NCI-H1105 treated with DMSO at 0.1 percent for 48 hours (cell line): ENCODE results near the gene SMARCD3.

Source experiments
- DNase-seq: peaks from one replicate; lab custom pipeline; 2025; lab: John Stamatoyannopoulos, UW

The SMARCD3 gene

GRCh38 chr7:151236406-151236805 lies 12.1 kb downstream of the SMARCD3 start:
- no peak for DNase-seq

DNA sequence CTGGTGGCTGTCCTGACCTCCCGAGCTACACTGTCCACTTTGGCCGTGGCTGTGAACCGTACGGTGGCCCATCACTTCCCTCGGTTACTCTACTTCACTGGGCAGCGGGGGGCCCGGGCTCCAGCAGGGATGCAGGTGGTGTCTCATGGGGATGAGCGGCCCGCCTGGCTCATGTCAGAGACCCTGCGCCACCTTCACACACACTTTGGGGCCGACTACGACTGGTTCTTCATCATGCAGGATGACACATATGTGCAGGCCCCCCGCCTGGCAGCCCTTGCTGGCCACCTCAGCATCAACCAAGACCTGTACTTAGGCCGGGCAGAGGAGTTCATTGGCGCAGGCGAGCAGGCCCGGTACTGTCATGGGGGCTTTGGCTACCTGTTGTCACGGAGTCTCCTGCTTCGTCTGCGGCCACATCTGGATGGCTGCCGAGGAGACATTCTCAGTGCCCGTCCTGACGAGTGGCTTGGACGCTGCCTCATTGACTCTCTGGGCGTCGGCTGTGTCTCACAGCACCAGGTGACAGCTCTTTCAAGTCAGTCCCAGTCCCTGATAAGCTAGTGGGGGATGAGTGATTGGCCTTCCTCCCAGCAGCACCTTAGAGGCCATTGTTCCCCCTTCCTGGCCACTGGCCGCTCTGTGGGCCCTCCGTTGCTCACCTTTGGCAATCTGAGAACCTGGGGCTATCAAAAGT lies 13.3 kb downstream of the SMARCD3 start:
- DNase-seq, result no peak

GRCh38 chr7:151233804-151234203 lies 14.7 kb downstream of the SMARCD3 start:
- DNase-seq, result no peak

- no peak for DNase-seq
Measured at GRCh38 chr7:151232917-151233701, 15.4 kb downstream of the SMARCD3 start.

DNA sequence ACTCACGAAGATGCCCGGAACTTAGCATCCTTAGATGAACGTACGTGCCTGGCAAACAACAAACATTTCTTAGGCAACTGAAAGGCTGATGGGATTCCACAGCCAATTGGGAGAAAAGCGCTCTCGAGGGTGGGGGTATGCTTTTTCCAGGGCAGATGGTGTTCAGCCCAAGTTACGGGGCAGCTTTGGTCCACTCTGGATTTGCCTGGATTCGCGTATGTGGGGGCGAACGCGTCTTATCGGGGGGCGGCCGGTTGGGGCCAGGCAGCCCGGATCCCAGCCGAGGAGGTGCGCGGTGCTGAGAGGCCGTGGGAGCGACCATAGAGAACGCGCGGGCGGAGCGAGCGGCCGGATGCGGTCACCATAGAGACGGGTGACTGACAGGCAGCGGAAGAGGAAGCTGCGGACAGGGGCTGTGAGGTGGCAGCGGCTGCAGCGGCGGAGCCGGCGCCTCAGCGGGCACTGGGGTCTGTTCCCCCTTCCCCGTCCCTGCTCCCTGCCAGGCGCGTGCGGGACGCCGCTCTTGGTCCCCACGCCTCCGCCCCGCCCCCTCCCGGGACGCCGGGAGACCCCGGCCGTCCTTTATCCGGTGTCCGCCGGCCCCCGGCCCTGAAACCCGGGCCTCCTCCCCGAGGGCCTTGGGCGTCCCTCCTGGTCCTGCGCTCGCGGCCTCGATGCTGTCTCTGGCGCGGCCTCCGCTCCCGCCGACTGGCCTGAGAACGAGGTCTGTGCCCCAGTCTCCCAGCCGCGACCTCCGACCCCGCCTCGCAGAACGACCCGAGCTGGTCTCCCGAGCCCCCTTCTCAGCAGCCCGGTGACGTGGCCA lies 16.2 kb downstream of the SMARCD3 start, which contains the start of gene CHPF2:
CHPF2 (plus strand) TSS at position 393 of the 826 bp plus-strand sequence. CDS start 1,529 bp downstream, outside the sequence.
- peak; percentile 83 for DNase-seq

DNA sequence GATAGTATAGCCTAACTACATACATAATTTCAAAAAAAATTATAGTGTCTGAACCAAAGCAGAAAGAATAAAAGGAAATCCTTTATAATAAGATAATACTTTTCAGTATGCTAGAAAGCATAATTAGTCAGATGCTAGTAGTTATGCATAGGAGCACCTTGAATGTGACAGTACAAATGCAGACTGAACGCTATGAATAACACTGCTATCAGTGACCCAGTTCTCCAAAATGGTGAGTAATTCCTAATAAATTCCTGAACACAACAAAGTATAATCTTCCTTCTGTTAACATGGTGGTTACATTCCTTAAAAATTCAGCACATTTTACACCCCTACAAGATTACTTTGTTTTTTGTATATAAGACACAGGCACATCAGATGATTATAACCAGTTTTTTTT lies 17.4 kb downstream of the SMARCD3 start:
- no peak for DNase-seq

- no peak for DNase-seq
Measured at GRCh38 chr7:151229249-151229648, 19.2 kb downstream of the SMARCD3 start.

GRCh38 chr7:151228024-151228866 lies 20.2 kb downstream of the SMARCD3 start:
- no peak for DNase-seq

GRCh38 chr7:151226875-151227782 lies 21.4 kb downstream of the SMARCD3 start, which contains the start of gene ABCF2:
Gene ABCF2, minus strand, starts transcription at chr7:151227205. Its CDS starts 747 bp downstream, at chr7:151226458.
- peak; percentile 96 for DNase-seq

DNA sequence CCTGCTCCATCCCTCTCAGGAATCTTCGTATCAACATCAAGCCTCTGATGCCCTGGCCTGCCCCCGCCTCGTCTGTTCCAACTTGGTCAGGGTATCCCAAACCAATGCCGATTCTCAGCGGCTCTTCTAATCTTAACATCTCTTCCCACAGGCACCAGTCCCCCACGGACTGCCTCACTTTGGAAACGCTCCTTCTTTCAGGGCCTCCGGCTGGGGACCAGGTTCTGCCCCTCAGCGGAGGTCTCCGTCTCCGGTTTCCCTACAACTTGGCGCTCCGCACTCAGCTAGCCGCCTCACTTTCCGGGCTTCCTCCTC lies 22.0 kb downstream of the SMARCD3 start:
- DNase-seq, result no peak

GRCh38 chr7:151225948-151226510 lies 22.5 kb downstream of the SMARCD3 start:
- DNase-seq, result no peak

DNA sequence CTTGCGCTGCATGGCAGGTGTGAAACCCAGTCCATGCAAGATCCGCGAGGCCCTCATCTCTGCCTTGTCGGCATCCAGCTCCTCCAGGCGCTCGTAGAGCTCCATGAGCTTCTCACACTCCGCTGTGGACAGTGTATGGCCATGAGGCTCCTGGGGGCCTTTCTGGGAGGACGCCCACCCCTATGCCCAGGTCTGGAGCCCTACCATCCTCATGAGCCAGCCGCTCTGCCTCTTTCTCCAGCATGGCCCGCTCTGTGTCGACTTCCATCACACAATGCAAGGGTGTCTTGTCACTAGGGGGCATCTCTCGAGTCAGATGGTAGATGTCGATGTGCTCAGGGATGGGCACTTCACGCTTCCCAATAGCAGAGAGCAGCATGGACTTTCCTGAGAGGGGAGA lies 24.8 kb downstream of the SMARCD3 start:
- no peak for DNase-seq

DNA sequence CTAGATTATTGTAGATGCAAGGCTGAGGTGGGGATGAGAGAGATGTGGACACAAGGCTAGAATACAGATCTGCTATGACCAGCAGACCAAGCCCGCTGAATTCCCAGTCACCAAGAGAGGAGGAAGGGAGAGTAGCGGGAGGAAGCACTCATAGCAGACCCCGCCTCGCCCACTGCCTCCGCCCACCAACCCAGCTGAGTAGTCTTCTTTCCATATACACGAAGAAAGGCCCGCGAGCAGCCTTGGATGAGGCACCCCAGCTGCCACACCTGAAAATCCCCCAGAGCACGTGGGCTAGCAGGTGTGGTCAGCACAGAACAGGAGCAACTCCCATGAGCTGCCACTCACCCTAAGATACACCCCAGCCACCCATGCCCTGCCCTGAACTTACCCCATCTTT lies 30.3 kb downstream of the SMARCD3 start:
- no peak for DNase-seq

- no peak for DNase-seq
Measured at GRCh38 chr7:151215396-151215795, 33.1 kb downstream of the SMARCD3 start.

GRCh38 chr7:151213826-151214225 lies 34.7 kb downstream of the SMARCD3 start:
- no peak for DNase-seq

DNA sequence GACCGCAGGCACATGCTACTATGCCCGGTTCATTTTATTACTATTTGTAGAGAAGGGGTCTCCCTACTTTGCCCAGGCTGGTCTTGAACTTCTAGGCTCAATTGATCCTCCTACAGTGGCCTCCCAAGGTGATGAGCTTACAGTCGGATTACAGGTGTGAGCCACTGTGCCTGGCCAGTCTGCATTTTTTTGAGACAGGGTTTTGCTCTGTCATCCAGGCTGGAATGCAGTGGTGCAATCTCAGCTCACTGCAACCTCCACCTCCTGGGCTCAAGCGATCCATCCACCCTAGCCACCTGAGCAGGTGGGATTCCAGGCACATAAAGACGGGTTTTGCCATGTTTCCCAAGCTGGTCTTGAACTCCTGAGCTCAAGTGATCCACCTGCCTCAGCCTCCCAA lies 35.9 kb downstream of the SMARCD3 start:
- no peak for DNase-seq

GRCh38 chr7:151211155-151211772 lies 37.2 kb downstream of the SMARCD3 start:
- no peak for DNase-seq

- DNase-seq, result no peak
Measured at GRCh38 chr7:151210087-151210854, 38.2 kb downstream of the SMARCD3 start, which contains the start of gene H2BK1. Gene H2BK1, minus strand, starts transcription at chr7:151210488. Its CDS starts 170 bp downstream, at chr7:151210318.

DNA sequence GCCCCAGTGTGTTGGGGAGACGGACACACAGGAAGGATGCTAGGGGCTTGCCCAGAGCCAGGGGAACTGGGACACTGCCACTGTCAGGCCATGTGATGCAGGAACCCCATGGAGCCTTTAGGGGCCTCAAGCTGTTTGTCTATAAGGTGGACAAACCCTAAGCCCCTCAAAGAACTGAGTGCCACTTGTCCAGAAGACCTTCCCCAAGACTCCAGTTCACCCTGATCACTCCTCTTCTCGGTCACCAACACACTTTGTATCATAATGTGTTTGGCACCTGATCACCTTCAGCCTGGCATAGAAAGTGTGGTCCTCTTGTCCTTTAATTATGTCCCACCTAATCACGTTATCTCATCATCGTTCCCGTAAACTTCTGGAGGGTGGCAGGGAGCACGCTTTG lies 38.9 kb downstream of the SMARCD3 start:
- DNase-seq, result no peak
